OCI-LY7 (cell line): Measurements from ENCODE around the gene VPS37B. TPM values are rescaled to one million over a fixed set of nuclear protein-coding genes. Genes with fewer than 3 reads are reported as not detected.

Source experiments
- BruUV-seq: library from RNA; stranded (reverse); fragments of 400-500 nt; replicated peaks from 2 replicates; lab custom pipeline; 2021; lab: Mats Ljungman, UMichigan
- CTCF ChIA-PET: fragments of 300-600 bp; sonication (Branson Sonifier 250); formaldehyde crosslinking; loops from one replicate; lab custom pipeline; 2022; ENCODE audit warnings: antibody characterized with exemption; ENCODE audit not compliant: unreplicated experiment; lab: Charles Lee
- POLR2A ChIA-PET: fragments of 300-600 bp; sonication (Branson Sonifier 250); formaldehyde crosslinking; loops from one replicate; lab custom pipeline; 2022; ENCODE audit warnings: antibody characterized with exemption; lab: Charles Lee
- DNase-seq: peaks from one replicate; pipeline ENCODE4 v3.0.0-alpha.2; 2015; ENCODE audit warnings: low spot score
- H2AFZ ChIP-seq: fragments of 200-600 bp; sonication (generic), shearing (Covaris generic); 2 replicates; pipeline ENCODE4 v1.6.1; 2014; ENCODE audit warnings: mild to moderate bottlenecking, antibody characterized with exemption, low read length, moderate library complexity
- H3K27ac ChIP-seq: fragments of 200-600 bp; sonication (generic); 2 replicates; pipeline ENCODE4 v1.5.1; 2014; ENCODE audit warnings: mixed run types, low read depth, mild to moderate bottlenecking, moderate library complexity, low read length, inconsistent platforms; ENCODE audit not compliant: poor library complexity, severe bottlenecking
- H3K36me3 ChIP-seq: fragments of 200-600 bp; sonication (generic); 2 replicates; pipeline ENCODE4 v1.6.1; 2014; ENCODE audit warnings: mild to moderate bottlenecking, antibody characterized with exemption, low read length, moderate library complexity, mixed read lengths; ENCODE audit not compliant: insufficient read depth
- H3K4me1 ChIP-seq: fragments of 200-600 bp; sonication (generic); 2 replicates; pipeline ENCODE4 v1.5.1; 2014; ENCODE audit warnings: mild to moderate bottlenecking, low read length; ENCODE audit not compliant: insufficient read depth, poor library complexity, severe bottlenecking
- H3K4me2 ChIP-seq: fragments of 200-600 bp; sonication (generic); 2 replicates; pipeline ENCODE4 v1.6.1; 2014; ENCODE audit warnings: mild to moderate bottlenecking, low read length
- H3K4me3 ChIP-seq: fragments of 200-600 bp; sonication (generic); 2 replicates; pipeline ENCODE4 v1.5.1; 2014; ENCODE audit warnings: mild to moderate bottlenecking, low read depth, low read length; ENCODE audit not compliant: poor library complexity, severe bottlenecking
- H3K79me2 ChIP-seq: fragments of 200-600 bp; sonication (generic); 2 replicates; pipeline ENCODE4 v1.6.1; 2016; ENCODE audit warnings: low read depth, mild to moderate bottlenecking, low read length, moderate library complexity, mixed read lengths; ENCODE audit not compliant: insufficient read depth
- H3K9me2 ChIP-seq: fragments of 200-600 bp; sonication (generic); 2 replicates; pipeline ENCODE4 v1.6.1; 2016; ENCODE audit warnings: mild to moderate bottlenecking, low read length, mixed read lengths; ENCODE audit not compliant: insufficient read depth
- H3K9me3 ChIP-seq: fragments of 200-600 bp; sonication (generic); 2 replicates; pipeline ENCODE4 v1.6.1; 2014; ENCODE audit warnings: mild to moderate bottlenecking, mixed run types, low read length, mixed read lengths
- H4K20me1 ChIP-seq: fragments of 200-600 bp; sonication (generic); 2 replicates; pipeline ENCODE4 v1.6.1; 2014; ENCODE audit warnings: mild to moderate bottlenecking, antibody characterized with exemption, low read length, moderate library complexity, mixed read lengths; ENCODE audit not compliant: insufficient read depth
- EZH2phosphoT487 ChIP-seq: fragments of 200-600 bp; sonication (generic); IDR thresholded peaks from 2 replicates; pipeline ENCODE4 v1.6.1; 2018; ENCODE audit warnings: low read depth, borderline replicate concordance, mild to moderate bottlenecking, mixed run types, antibody characterized with exemption, low read length, moderate library complexity, mixed read lengths
- intact Hi-C: fragments of 100-400 bp; cut with micrococcal nuclease; formaldehyde crosslinking; loops from one replicate; pipeline ENCODE4 v1.10.0; 2022; ENCODE audit not compliant: unreplicated experiment
- total RNA-seq, 2 experiments: library from RNA; depleted of rRNA in 1 of 2; stranded (reverse); fragments of >200 nt in 1 of 2; shearing (Covaris generic) in 1 of 2; gene quantifications; 2 replicates each; pipeline ENCODE4 v1.2.3, GENCODE V29; 2014 to 2022
- TF ChIP-seq, protein P1 (sequence below): fragments of 200-600 bp; sonication (generic); conservative IDR thresholded peaks from 2 replicates; pipeline ENCODE4 v1.5.1; 2014; ENCODE audit warnings: mild to moderate bottlenecking, antibody characterized with exemption, low read length, moderate library complexity, mixed read lengths

VPS37B gene
- total RNA-seq, 2 experiments from 2014 or later, result 1.7 to 2.5 TPM

DNA sequence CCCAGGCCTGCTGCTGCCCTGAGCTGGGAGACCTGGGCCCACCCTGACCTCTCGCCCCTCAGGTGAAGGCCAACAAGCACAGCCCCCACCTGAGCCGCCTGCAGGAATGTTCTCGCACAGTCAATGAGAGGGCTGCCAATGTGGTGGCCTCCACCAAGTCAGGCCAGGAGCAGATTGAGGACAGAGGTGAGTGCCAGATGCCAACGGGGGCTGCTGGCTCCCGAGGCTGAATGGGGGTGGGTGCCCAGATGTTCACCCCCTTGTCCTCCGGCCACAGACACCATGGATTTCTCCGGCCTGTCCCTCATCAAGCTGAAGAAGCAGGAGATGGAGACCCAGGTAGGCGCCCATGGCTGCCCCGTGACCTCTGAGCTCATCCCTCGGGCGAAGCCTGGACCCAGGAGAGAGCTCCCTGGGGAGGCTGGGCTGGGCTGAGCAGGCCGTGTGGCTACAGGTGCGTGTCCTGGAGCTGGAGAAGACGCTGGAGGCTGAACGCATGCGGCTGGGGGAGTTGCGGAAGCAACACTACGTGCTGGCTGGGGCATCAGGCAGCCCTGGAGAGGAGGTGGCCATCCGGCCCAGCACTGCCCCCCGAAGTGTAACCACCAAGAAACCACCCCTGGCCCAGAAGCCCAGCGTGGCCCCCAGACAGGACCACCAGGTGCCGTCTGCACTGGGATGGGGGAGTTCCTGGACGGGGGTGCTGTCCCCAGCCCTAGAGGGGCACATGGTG is 34.9 kb downstream of the VPS37B start:
- POLR2A ChIA-PET, result no interaction called here
- BruUV-seq, result no TSS peak
- H4K20me1 ChIP-seq, result no peaks in the 10 kb centered on the region
- H3K36me3 ChIP-seq, result peaks cover 45% of the 10 kb centered on the region
- CTCF ChIA-PET, result interaction anchor here (0.5 to 1.2 kb wide), 2 partner anchors 10 to 34 kb away, joined by 3 to 5 read pairs; no protein-coding TSS in a partner anchor
- H3K4me1 ChIP-seq, result peaks cover 7% of the 10 kb centered on the region
- no peak overlapping the region for H3K27ac ChIP-seq
- no peak overlapping the region for H3K4me2 ChIP-seq
- no peak overlapping the region for H3K4me3 ChIP-seq
- no peak for TF ChIP-seq EZH2phosphoT487
- TF ChIP-seq, protein P1, sequence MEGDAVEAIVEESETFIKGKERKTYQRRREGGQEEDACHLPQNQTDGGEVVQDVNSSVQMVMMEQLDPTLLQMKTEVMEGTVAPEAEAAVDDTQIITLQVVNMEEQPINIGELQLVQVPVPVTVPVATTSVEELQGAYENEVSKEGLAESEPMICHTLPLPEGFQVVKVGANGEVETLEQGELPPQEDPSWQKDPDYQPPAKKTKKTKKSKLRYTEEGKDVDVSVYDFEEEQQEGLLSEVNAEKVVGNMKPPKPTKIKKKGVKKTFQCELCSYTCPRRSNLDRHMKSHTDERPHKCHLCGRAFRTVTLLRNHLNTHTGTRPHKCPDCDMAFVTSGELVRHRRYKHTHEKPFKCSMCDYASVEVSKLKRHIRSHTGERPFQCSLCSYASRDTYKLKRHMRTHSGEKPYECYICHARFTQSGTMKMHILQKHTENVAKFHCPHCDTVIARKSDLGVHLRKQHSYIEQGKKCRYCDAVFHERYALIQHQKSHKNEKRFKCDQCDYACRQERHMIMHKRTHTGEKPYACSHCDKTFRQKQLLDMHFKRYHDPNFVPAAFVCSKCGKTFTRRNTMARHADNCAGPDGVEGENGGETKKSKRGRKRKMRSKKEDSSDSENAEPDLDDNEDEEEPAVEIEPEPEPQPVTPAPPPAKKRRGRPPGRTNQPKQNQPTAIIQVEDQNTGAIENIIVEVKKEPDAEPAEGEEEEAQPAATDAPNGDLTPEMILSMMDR, result no peak
- no peaks in the 10 kb centered on the region for H3K9me3 ChIP-seq
- no peak overlapping the region for H2AFZ ChIP-seq
- intact Hi-C loops, result loop anchor here (1.0 kb wide), 1 partner anchor 91 kb away; no protein-coding TSS in a partner anchor
- H3K9me2 ChIP-seq, result no peaks in the 10 kb centered on the region
- H3K79me2 ChIP-seq, result no peaks in the 10 kb centered on the region
- no peak for DNase-seq

DNA sequence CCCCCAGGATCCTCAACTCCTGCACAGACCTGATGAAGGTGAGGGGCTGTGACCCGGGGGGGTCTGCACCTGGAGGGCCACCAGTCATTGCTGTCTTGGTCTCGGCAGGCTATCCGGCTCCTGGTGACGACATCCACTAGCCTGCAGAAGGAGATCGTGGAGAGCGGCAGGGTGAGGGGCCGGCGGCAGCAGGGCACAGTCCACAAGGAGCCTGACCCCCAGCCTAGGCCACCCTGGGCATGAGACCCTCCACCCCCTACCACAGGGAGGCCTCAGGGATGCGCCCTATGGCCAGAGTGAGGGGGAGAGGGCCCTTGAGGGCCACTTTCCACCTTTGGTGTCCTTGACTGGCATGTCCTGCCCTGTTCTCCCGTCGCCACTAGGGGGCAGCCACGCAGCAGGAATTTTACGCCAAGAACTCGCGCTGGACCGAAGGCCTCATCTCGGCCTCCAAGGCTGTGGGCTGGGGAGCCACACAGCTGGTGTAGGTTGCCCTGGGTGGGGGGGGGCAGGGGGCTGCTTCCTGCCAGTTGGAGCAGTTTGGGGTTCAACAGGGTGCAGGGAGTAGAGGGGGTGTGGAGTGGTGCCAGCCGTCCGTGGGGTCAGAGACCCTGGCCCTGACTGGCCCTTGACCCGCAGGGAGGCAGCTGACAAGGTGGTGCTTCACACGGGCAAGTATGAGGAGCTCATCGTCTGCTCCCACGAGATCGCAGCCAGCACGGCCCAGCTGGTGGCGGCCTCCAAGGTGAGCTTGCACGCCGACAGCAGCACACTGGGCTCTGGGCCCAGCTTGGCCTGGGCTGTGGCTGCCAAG is 35.7 kb downstream of the VPS37B start:
- Histone ChIP-seq H3K27ac (no peak overlapping the region), H3K4me2 (no peak overlapping the region), H3K36me3 (peaks cover 48% of the 10 kb centered on the region), H3K9me3 (no peaks in the 10 kb centered on the region), H3K9me2 (no peaks in the 10 kb centered on the region), H2AFZ (no peak overlapping the region), H3K4me3 (no peak overlapping the region), H3K79me2 (no peaks in the 10 kb centered on the region), H3K4me1 (no peaks in the 10 kb centered on the region), H4K20me1 (no peaks in the 10 kb centered on the region)
- TF ChIP-seq EZH2phosphoT487, result no peak
- TF ChIP-seq, protein P1, result peak; percentile 89
- peak; percentile 71 for DNase-seq
- no TSS peak for BruUV-seq
- ChIA-PET POLR2A (interaction anchor here (0.5 to 0.6 kb wide), 2 partner anchors 35 to 502 kb away, joined by 3 to 4 read pairs; no protein-coding TSS in a partner anchor), CTCF (interaction anchor here (0.5 to 1.3 kb wide), 3 partner anchors 10 to 40 kb away, joined by 3 to 5 read pairs (median 5); no protein-coding TSS in a partner anchor)
- intact Hi-C loops, result loop anchor here (1.0 kb wide), 1 partner anchor 92 kb away; no protein-coding TSS in a partner anchor
